GM06990 (cell line): Measurements from ENCODE around the gene ADGRG1.

Source experiments
- DNase-seq: peaks from one replicate; pipeline ENCODE4 v3.0.0-alpha.2; 2011; ENCODE audit not compliant: insufficient read length; ENCODE audit errors: extremely low read depth
- H3K27me3 ChIP-seq: replicated peaks from 2 replicates; pipeline ENCODE4 v1.6.0; 2011; ENCODE audit warnings: low read length; ENCODE audit not compliant: control insufficient read depth, insufficient read depth
- H3K36me3 ChIP-seq: 2 replicates; pipeline ENCODE4 v1.5.1; 2011; ENCODE audit warnings: low read length; ENCODE audit not compliant: control insufficient read depth, insufficient read depth
- H3K4me3 ChIP-seq: replicated peaks from 2 replicates; pipeline ENCODE4 v1.5.1; 2011; ENCODE audit warnings: low read depth, mild to moderate bottlenecking, control low read depth, low read length
- TF ChIP-seq, protein P1 (sequence below): IDR thresholded peaks from 2 replicates; pipeline ENCODE4 v1.5.1; 2011; ENCODE audit warnings: low read length, control low read depth, mild to moderate bottlenecking, inconsistent platforms; ENCODE audit not compliant: insufficient read depth, poor library complexity, severe bottlenecking

ADGRG1 gene

GRCh38 chr16:57628008-57628781, at the start of gene ADGRG1:
ADGRG1 (plus strand) TSS chr16:57628630; CDS start chr16:57650288, 21,658 bp downstream.
- Histone ChIP-seq H3K4me3 (no peak within 1 kb of the TSS), H3K36me3 (no peaks in the 10 kb centered on the region), H3K27me3 (peaks cover 2% of the 10 kb centered on the region; the same call in 1 of the 2 replicates)
- DNase-seq = no peak
- TF ChIP-seq, protein P1, sequence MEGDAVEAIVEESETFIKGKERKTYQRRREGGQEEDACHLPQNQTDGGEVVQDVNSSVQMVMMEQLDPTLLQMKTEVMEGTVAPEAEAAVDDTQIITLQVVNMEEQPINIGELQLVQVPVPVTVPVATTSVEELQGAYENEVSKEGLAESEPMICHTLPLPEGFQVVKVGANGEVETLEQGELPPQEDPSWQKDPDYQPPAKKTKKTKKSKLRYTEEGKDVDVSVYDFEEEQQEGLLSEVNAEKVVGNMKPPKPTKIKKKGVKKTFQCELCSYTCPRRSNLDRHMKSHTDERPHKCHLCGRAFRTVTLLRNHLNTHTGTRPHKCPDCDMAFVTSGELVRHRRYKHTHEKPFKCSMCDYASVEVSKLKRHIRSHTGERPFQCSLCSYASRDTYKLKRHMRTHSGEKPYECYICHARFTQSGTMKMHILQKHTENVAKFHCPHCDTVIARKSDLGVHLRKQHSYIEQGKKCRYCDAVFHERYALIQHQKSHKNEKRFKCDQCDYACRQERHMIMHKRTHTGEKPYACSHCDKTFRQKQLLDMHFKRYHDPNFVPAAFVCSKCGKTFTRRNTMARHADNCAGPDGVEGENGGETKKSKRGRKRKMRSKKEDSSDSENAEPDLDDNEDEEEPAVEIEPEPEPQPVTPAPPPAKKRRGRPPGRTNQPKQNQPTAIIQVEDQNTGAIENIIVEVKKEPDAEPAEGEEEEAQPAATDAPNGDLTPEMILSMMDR = no peak

DNA sequence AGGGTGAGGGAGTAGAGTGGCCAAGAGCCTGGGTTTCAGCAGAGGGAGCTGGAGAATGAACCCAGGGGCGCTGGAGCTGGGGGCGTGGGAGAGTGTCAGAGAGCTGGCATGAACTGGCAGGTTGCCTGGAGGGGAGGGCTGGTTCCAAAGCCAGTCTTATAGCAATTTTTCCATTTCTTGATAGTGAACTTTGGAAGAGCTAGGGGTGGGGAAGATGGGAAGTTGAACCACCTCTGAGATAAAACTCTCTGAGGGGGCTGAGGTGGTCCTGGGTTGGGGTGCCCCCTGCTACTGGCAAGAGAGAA, 49.1 kb upstream of the ADGRG1 start:
- Histone ChIP-seq H3K4me3 (no peak overlapping the region), H3K27me3 (no peaks in the 10 kb centered on the region), H3K36me3 (peaks cover 13% of the 10 kb centered on the region)
- TF ChIP-seq, protein P1 = no peak
- DNase-seq = no peak

DNA sequence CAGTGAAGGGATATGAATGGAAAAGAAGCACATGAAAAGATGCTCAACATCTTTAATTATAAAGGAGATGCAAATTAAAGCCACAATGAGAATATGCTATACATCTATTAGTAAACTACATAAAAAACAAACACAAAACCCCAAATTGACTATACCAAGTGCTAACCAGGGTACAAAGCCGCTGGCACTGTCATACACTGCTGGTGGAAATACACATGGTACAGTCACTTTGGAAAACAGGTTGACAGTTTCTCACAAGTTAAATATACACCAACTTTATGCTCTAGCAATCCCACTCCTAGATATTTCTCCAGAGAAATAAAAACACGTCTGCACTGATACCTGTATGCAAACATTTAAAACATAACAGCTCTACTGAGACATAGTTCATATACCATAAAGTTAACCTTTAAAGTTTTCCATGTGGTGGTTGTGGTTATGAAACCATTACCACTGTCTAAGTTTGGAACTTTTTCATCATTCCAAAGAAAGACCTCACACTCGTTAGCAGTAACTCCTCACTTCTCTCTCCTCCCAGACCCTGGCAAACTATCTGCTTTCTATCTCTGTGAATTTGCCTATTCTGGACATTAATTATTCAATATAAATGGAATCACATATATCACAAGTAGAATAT, 43.3 kb upstream of the ADGRG1 start:
- Histone ChIP-seq H3K4me3 (no peak overlapping the region), H3K36me3 (no peaks in the 10 kb centered on the region), H3K27me3 (no peaks in the 10 kb centered on the region)
- TF ChIP-seq, protein P1 = no peak
- DNase-seq = no peak

DNA sequence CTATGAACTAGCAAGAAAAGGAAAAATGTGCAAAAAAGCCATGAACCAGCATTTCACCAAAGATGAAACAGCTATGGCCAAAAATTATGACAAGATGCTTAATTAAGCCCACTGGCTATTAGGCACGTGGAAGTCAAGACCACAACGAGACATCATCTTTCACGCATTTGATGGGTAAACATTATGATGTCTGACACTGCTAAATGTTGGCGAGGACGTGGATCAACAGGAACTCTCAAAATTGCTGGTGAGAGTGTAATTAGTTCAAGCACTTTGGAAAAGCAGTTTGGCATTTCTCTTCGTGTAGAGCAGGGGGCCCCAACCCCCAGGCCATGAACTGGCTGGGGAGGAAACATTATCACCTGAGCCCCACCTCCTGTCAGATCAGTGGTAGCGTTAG, 39.6 kb upstream of the ADGRG1 start:
- TF ChIP-seq, protein P1 = no peak
- H3K36me3 ChIP-seq = no peaks in the 10 kb centered on the region

DNA sequence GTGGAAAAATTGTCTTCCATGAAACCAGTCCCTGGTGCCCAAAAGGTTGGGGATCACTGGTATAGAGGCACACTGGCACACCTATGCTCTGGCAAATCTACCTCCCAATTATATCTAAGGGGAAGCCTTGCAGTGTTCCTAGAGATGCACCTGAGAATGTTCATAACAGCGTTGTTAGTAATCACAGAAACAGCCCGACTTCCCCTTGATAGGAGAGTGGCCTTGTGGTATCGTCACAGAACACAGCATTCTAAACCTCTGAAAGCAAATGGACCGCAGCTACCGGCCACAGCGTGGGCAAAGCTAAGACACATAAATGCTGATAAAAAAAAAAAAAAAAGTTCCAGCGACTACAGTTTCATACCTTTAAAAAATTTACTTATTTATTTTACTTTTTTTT, 39.1 kb upstream of the ADGRG1 start:
- no peak for DNase-seq
- TF ChIP-seq, protein P1 = no peak
- Histone ChIP-seq H3K36me3 (no peaks in the 10 kb centered on the region), H3K27me3 (no peaks in the 10 kb centered on the region; the same call in 1 of the 2 replicates), H3K4me3 (no peak overlapping the region)

More for the DNA sequence above, 39.6 kb upstream of the ADGRG1 start:
- no peak overlapping the region for H3K4me3 ChIP-seq
- DNase-seq = no peak
- no peaks in the 10 kb centered on the region; the same call in 1 of the 2 replicates for H3K27me3 ChIP-seq

- DNase-seq = no peak
- TF ChIP-seq, protein P1 = no peak
- Histone ChIP-seq H3K36me3 (no peaks in the 10 kb centered on the region), H3K27me3 (no peaks in the 10 kb centered on the region; the same call in 1 of the 2 replicates), H3K4me3 (no peak overlapping the region)
Observed at GRCh38 chr16:57590654-57591085, 37.8 kb upstream of the ADGRG1 start.
